NCI-H2081 treated with DMSO at 0.1 percent for 48 hours (cell line): ENCODE measurements around the gene SMCO1.
"Not testable (repeated sequence)": the region's sequence is repeated elsewhere in the genome, so short reads cannot be mapped to it uniquely, and the experiment has no call there.

Source experiments
- DNase-seq: peaks from one replicate; lab custom pipeline; 2025; lab: John Stamatoyannopoulos, UW

Gene SMCO1

GRCh38 chr3:196521291-196521690 is 6.1 kb upstream of the SMCO1 start:
- not testable (repeated sequence) for DNase-seq

GRCh38 chr3:196519718-196520082 is 4.6 kb upstream of the SMCO1 start:
- DNase-seq: no peak

GRCh38 chr3:196518966-196519717 is 4.0 kb upstream of the SMCO1 start:
- no peak for DNase-seq

GRCh38 chr3:196517919-196518318 is 2.8 kb upstream of the SMCO1 start:
- peak; percentile 88 for DNase-seq

- DNase-seq: no peak
Observed at GRCh38 chr3:196517162-196517800, 2.1 kb upstream of the SMCO1 start.

- DNase-seq: no peak
Observed at GRCh38 chr3:196514350-196514716, 813 bp downstream of the SMCO1 start.

GRCh38 chr3:196513697-196514349 is 1.3 kb downstream of the SMCO1 start:
- DNase-seq: no peak

GRCh38 chr3:196511646-196512425 is 3.3 kb downstream of the SMCO1 start:
- DNase-seq: not testable (repeated sequence)

GRCh38 chr3:196511108-196511507 is 4.0 kb downstream of the SMCO1 start:
- DNase-seq: not testable (repeated sequence)

GRCh38 chr3:196506687-196507086 is 8.5 kb downstream of the SMCO1 start:
- no peak for DNase-seq

GRCh38 chr3:196504556-196504955 is 10.6 kb downstream of the SMCO1 start:
- DNase-seq: no peak

- not testable (repeated sequence) for DNase-seq
Observed at GRCh38 chr3:196504077-196504398, 11.1 kb downstream of the SMCO1 start.

GRCh38 chr3:196503196-196504076 is 11.7 kb downstream of the SMCO1 start, which contains the start of gene RNF168:
Gene RNF168 (minus strand): TSS chr3:196503768. CDS start chr3:196503173, 595 bp downstream.
- DNase-seq: peak; percentile 89

GRCh38 chr3:196502775-196503195 is 12.4 kb downstream of the SMCO1 start:
- DNase-seq: no peak

GRCh38 chr3:196501316-196502044 is 13.7 kb downstream of the SMCO1 start:
- no peak for DNase-seq

- no peak for DNase-seq
Observed at GRCh38 chr3:196499807-196500524, 15.2 kb downstream of the SMCO1 start.

- DNase-seq: no peak
Observed at GRCh38 chr3:196499061-196499460, 16.1 kb downstream of the SMCO1 start.

- DNase-seq: no peak
Observed at GRCh38 chr3:196498297-196498696, 16.8 kb downstream of the SMCO1 start.

- no peak for DNase-seq
Observed at GRCh38 chr3:196496183-196496582, 19.0 kb downstream of the SMCO1 start.

- DNase-seq: no peak
Observed at GRCh38 chr3:196493292-196493691, 21.9 kb downstream of the SMCO1 start.
